Measurements from ENCODE around the gene TBC1D22A. TPM values are rescaled to one million over a fixed set of nuclear protein-coding genes. Genes with fewer than 3 reads are reported as not detected.

Gene TBC1D22A
- total and polyA plus RNA-seq, 9 of the 15 experiments (the other 6 are each of a cell fraction or from before 2014, with no cell fraction given), result 0.20 to 11.5 (median 5.2) TPM

- POLR2A ChIA-PET, result no interaction called here
- no peak overlapping the region for H3K27ac ChIP-seq (ENCODE audit: extremely low read depth, low read depth, low read length)
- ATAC-seq (no peak), FAIRE-seq (no peak), DNase-seq (ENCODE audit: extremely low read depth in 1 of 4, low spot score in 3 of 4) (no peak)
- intact Hi-C loops (cut with micrococcal nuclease) (no loop called here), in situ Hi-C loops (cut with MboI) (no loop called here)
- no peak overlapping the region for H3K4me2 ChIP-seq (ENCODE audit: insufficient read depth, low read length)
- H3K27me3 ChIP-seq (ENCODE audit: control insufficient read depth in 2 of 2, insufficient read depth in 2 of 2, low read length in 2 of 2), result no peaks in the 10 kb centered on the region
- no peak overlapping the region for H2AFZ ChIP-seq (ENCODE audit: low read depth, low read length)
- CTCF ChIA-PET (ENCODE audit: low intra/inter-chr PET ratio), result no interaction called here
- no peaks in the 10 kb centered on the region for H3K9me3 ChIP-seq (replicated peaks; ENCODE audit: control insufficient read depth, insufficient read depth, low read depth, low read length)
- H3K9ac ChIP-seq (ENCODE audit: insufficient read depth in 1 of 2, low read depth in 2 of 2, low read length in 2 of 2), result no peak overlapping the region
- 65% methylated on average over 6 of the region's 15 CpGs for WGBS (ENCODE audit: insufficient coverage, low coverage, missing lambda C conversion rate)
- no peaks in the 10 kb centered on the region for H3K9me1 ChIP-seq (ENCODE audit: control insufficient read depth, insufficient read depth, low read length)
- no peaks in the 10 kb centered on the region for H3K36me3 ChIP-seq (ENCODE audit: control insufficient read depth, insufficient read depth, low read length)
- H3K4me3 ChIP-seq, result no peak overlapping the region
- H3K4me1 ChIP-seq (replicated peaks in 1 of 2; ENCODE audit: control insufficient read depth in 2 of 2, insufficient read depth in 2 of 2, low read length in 2 of 2), result no peaks in the 10 kb centered on the region
- no peaks in the 10 kb centered on the region for H4K20me1 ChIP-seq (replicated peaks; ENCODE audit: control insufficient read depth, insufficient read depth, low read length)
- no peaks in the 10 kb centered on the region for H3K79me2 ChIP-seq (ENCODE audit: control insufficient read depth, insufficient read depth, low read length)
- BruUV-seq (replicated peaks), result no TSS peak
- TF ChIP-seq FOXK1 (CRISPR knock-in tag; IDR thresholded peaks at IDR 0.05; ENCODE audit: borderline replicate concordance) (no peak), ZFP91 (CRISPR knock-in tag; IDR thresholded peaks at IDR 0.05) (no peak), ZNF277 (CRISPR knock-in tag; IDR thresholded peaks at IDR 0.05; ENCODE audit: borderline replicate concordance) (no peak), CEBPZ (IDR thresholded peaks at IDR 0.05; ENCODE audit: borderline replicate concordance, low read depth, low read length) (no peak), GATA2 (CRISPR knock-in tag; IDR thresholded peaks at IDR 0.05) (no peak), ZNF584 (CRISPR knock-in tag; IDR thresholded peaks at IDR 0.05; ENCODE audit: low read depth) (no peak), SMARCB1 (IDR thresholded peaks at IDR 0.05; ENCODE audit: insufficient read length, low read depth) (no peak), ZKSCAN8 (CRISPR knock-in tag; IDR thresholded peaks at IDR 0.05) (no peak), ARID2 (IDR thresholded peaks at IDR 0.05) (no peak), TEAD4 (IDR thresholded peaks at IDR 0.05; ENCODE audit: low read length) (no peak), TEAD4 (CRISPR knock-in tag; IDR thresholded peaks at IDR 0.05; ENCODE audit: borderline replicate concordance) (no peak), ATF6 (CRISPR knock-in tag; IDR thresholded peaks at IDR 0.05) (no peak), POLR2G (IDR thresholded peaks at IDR 0.05; ENCODE audit: low read depth, low read length) (no peak)
Measured at GRCh38 chr22:47100646-47101200, 338.3 kb downstream of the TBC1D22A start.

All from K562 (cell line).